Measurements from ENCODE around the gene TSHZ3.

Gene TSHZ3

GRCh38 chr19:31339411-31339810 lies 9.8 kb downstream of the TSHZ3 start:
- CTCF ChIA-PET, result no interaction called here
- no peak for TF ChIP-seq CTCF (IDR thresholded peaks at IDR 0.05; ENCODE audit: control extremely low read depth, extremely low read depth, low read depth, missing control alignments)
- POLR2A ChIA-PET, result no interaction called here
- no peak for DNase-seq (ENCODE audit: extremely low spot score)

GRCh38 chr19:31338069-31338776 lies 11.0 kb downstream of the TSHZ3 start:
- no peak for DNase-seq (ENCODE audit: extremely low spot score)
- ChIA-PET CTCF (no interaction called here), POLR2A (no interaction called here)
- no peak for TF ChIP-seq CTCF (IDR thresholded peaks at IDR 0.05; ENCODE audit: control extremely low read depth, extremely low read depth, low read depth, missing control alignments)

GRCh38 chr19:31337008-31337914 lies 12.0 kb downstream of the TSHZ3 start:
- TF ChIP-seq CTCF (IDR thresholded peaks at IDR 0.05; ENCODE audit: control extremely low read depth, extremely low read depth, low read depth, missing control alignments), result no peak
- DNase-seq (ENCODE audit: extremely low spot score), result no peak
- POLR2A ChIA-PET, result no interaction called here
- CTCF ChIA-PET, result no interaction called here

GRCh38 chr19:31335716-31336115 lies 13.5 kb downstream of the TSHZ3 start:
- no peak for DNase-seq (ENCODE audit: extremely low spot score)
- no peak for TF ChIP-seq CTCF (IDR thresholded peaks at IDR 0.05; ENCODE audit: control extremely low read depth, extremely low read depth, low read depth, missing control alignments)
- POLR2A ChIA-PET, result no interaction called here
- CTCF ChIA-PET, result no interaction called here

- DNase-seq (ENCODE audit: extremely low spot score), result no peak
- CTCF ChIA-PET, result no interaction called here
- no peak for TF ChIP-seq CTCF (IDR thresholded peaks at IDR 0.05; ENCODE audit: control extremely low read depth, extremely low read depth, low read depth, missing control alignments)
- POLR2A ChIA-PET, result no interaction called here
These were observed 14.2 kb downstream of the TSHZ3 start for GRCh38 chr19:31334849-31335624.

- no peak for TF ChIP-seq CTCF (IDR thresholded peaks at IDR 0.05; ENCODE audit: control extremely low read depth, extremely low read depth, low read depth, missing control alignments)
- ChIA-PET POLR2A (no interaction called here), CTCF (interaction anchor here (0.6 kb wide), 1 partner anchor 10 kb away, joined by 3 read pairs; no protein-coding TSS in a partner anchor)
- DNase-seq (ENCODE audit: extremely low spot score), result no peak
These were observed 15.0 kb downstream of the TSHZ3 start for GRCh38 chr19:31334101-31334848.
